GM10266 (cell line): ENCODE data around the gene DNAL4.

Experiments used
- DNase-seq: peaks from one replicate; pipeline ENCODE4 v3.0.0; 2012; ENCODE audit errors: extremely low spot score
- TF ChIP-seq, protein P1 (sequence below): IDR thresholded peaks from 2 replicates; pipeline ENCODE4 v1.5.1; 2012; ENCODE audit warnings: mild to moderate bottlenecking, low read depth; ENCODE audit not compliant: control insufficient read depth, insufficient read depth; ENCODE audit errors: missing control alignments

Gene DNAL4

DNA sequence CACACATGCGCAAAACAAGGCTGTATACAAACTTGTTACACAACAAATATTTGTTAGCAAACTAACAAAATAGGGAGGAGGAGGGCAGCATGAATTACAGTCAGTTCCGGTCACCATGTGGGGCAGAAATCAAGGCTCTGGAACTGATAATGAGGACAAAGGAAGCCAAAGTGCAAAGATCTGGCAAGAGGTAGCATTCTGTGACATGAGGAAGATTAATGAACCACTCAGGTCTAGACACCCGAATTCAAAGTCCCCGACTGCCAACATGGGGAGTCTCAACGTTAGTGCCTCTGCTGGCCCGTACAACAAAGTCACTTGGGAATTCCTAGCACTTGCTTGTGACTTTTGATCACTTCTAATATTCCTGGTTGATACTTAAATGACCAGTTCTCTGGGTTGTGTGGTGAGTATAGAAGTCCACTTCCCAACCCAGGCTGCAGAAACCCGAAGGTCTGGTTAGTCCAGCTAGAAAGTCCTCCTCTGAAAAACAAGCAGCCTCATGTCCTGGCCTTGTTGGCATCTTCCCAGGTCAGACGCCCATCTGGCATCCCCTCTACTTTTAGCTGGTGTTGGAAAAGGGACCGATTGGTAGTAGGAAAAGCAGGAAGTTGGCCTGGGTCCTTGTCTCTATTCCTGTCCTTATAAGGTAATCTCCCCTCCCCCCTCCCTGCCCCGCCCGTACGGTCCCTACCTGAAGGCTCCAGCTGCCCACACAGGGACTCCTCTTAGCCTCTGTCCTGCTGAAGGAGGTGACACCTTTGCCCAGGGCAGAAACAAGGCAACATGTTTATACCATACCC, 39.8 kb downstream of the DNAL4 start:
- TF ChIP-seq, protein P1, sequence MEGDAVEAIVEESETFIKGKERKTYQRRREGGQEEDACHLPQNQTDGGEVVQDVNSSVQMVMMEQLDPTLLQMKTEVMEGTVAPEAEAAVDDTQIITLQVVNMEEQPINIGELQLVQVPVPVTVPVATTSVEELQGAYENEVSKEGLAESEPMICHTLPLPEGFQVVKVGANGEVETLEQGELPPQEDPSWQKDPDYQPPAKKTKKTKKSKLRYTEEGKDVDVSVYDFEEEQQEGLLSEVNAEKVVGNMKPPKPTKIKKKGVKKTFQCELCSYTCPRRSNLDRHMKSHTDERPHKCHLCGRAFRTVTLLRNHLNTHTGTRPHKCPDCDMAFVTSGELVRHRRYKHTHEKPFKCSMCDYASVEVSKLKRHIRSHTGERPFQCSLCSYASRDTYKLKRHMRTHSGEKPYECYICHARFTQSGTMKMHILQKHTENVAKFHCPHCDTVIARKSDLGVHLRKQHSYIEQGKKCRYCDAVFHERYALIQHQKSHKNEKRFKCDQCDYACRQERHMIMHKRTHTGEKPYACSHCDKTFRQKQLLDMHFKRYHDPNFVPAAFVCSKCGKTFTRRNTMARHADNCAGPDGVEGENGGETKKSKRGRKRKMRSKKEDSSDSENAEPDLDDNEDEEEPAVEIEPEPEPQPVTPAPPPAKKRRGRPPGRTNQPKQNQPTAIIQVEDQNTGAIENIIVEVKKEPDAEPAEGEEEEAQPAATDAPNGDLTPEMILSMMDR: no peak
- DNase-seq: peak; percentile 60

DNA sequence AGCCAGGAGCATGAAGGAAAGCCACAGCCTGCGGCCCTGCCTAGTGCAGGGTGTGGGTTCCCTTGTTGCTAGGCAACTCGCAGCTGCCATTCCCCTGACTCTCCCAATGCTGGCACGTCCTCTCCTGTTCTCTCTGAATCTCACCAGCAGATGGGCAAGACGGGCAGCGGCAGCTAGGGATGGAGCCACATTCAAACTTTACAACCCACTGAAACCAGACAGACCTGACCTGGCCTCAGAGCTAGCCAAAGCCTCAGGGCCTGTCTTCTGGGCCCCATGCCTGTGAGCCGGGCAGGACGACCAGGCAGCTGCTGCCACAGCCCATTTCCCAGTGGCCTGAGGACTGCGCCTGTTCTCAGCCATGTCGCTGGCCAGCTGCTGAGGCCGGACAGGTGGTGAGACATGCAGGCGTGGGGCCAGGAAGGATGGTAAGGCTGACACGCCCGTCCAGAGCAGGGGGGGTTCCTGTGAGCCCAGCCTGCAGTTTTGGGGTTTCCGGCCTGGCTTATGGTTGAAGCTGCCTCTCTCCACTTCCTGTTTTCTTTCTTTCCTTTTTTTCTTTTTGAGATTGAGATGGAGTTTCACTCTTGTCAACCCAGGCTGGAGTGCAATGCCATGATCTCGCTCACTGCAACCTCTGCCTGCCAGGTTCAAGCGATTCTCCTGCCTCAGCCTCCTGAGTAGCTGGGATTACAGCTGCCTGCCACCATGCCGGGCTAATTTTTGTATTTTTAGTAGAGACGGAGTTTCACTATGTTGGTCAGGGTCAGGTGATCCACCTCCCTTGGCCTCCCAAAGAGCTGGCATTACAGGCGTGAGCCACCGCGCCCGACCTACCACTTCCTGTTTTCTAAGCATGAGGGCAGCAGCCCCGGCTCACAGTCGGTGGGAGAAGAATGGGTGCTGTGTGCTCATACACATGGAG, 42.3 kb downstream of the DNAL4 start:
- peak; percentile 86 for DNase-seq

DNA sequence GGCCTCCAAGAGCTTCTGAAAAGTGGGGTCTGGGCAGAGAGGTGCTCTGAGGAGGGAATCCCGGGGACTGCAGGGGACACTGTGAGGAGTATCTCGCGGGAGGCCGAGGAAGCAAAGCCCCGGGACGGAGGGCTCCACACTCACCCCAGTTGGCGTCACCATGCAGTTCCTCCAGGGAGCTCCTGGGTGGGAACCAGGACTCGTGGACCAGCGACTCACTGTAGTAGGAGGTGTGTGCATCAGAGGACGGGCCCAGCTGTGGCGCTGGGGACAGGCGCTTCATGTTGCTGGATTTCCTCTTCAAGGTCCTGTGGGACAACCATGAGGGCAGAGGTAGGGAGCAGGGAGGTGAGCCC, 42.9 kb downstream of the DNAL4 start:
- TF ChIP-seq, protein P1: no peak
- no peak for DNase-seq

More for the DNA sequence above, 42.3 kb downstream of the DNAL4 start:
- TF ChIP-seq, protein P1: no peak

DNA sequence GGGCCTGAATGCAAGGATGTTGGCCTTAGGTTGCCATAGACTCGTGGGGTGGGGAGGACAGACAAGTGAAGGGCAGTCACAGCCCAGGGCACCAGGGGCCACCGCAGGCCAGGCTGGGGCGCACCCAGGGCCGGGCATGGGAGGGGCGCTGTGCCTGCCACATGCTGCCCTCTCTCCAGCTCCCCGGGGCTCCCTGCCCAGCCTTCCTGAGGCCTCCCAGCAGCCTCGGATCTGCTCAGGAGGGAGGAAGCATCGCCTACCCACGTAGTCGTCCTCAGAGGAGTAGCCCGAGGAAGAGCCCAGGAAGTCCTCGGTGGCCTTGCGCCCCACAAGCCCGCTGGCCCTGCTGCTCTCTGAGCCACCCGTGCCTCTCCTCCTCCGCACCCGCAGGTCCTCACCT, 43.3 kb downstream of the DNAL4 start:
- no peak for DNase-seq
- TF ChIP-seq, protein P1: no peak

DNA sequence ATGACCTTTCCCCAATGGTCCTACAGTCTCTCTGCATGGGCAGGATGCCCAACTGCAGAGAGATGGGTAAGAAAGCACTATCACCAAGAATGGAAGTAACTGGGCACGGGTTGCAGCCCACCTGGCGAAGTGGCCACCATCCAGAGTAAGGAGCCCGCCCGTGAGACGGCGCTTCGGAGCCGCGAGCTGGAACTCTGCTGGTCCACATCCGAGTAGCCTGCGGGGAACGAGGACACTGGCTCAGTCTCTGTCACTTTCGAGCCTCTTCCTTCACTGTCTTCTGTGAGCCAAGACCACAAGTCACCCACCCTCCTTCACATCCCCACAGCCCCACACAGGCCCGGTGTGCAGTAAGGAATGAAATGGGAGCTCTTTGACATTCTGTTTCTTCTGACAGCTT, 43.8 kb downstream of the DNAL4 start:
- TF ChIP-seq, protein P1: no peak
- DNase-seq: no peak

DNA sequence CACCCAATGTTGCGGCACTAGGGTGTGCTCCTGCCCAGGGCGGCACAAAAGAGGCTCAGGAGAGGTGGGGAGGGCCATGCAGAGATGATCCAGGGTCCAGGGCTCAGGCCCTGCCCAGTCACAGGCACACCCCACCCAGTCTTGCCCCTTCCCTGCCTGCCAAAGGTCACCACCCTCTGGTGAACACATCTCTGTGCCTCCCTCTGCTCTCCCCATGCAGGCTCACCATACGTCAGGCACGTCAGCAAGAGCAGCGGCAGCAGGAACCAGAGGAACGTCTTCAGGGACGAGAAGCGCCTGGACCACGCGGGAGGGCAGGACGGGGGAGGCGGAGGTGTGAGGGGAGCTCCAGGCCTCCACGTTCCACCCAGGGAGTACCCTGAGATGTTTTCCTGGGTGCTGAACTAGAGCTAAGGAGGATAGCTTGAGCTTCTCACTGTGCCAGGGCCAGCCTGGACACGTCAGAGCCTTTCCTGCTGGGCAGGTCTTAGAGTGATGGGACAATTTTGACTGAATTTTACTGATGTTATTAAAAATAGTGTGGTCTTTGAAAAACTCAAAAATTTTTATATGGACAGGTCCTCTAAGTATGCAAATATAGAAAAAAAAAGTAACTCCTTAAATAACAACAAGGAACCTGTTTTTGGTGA, 45.3 kb downstream of the DNAL4 start:
- TF ChIP-seq, protein P1: no peak
- no peak for DNase-seq
